IMR-90 (cell line): ENCODE data around the gene FAM20A. TPM values are rescaled to one million over a fixed set of nuclear protein-coding genes. Genes with fewer than 3 reads are reported as not detected.
A peak's percentile ranks its signal among the peaks of the same experiment; 100 is the strongest.

Experiments used
- ATAC-seq: fragments of 200-7000 bp; cut with Tn5 transposase; 2 replicates; pipeline ENCODE4 v1.9.1; 2020; ENCODE audit warnings: low read depth, mild to moderate bottlenecking, moderate library complexity
- BruUV-seq: library from RNA; stranded (reverse); fragments of 400-500 nt; replicated peaks from 2 replicates; lab custom pipeline; 2021; lab: Mats Ljungman, UMichigan
- CTCF ChIA-PET: fragments of 300-600 bp; formaldehyde crosslinking; extraction: SDS; loops from one replicate; lab custom pipeline; 2021; ENCODE audit warnings: antibody characterized with exemption; lab: Yijun Ruan, JAX
- POLR2A ChIA-PET: fragments of 300-600 bp; sonication (Branson Sonifier 250); formaldehyde crosslinking; loops from one replicate; lab custom pipeline; 2022; ENCODE audit warnings: antibody characterized with exemption; ENCODE audit not compliant: unreplicated experiment; lab: Charles Lee
- DNase-seq: peaks from one replicate; pipeline ENCODE4 v3.0.0; 2013
- H2AFZ ChIP-seq: replicated peaks from 2 replicates; pipeline ENCODE3; 2013; ENCODE audit warnings: low read length, mild to moderate bottlenecking; ENCODE audit not compliant: poor library complexity
- H2AK5ac ChIP-seq: 2 replicates; pipeline ENCODE4 v1.6.1; 2013; ENCODE audit warnings: low read depth, low read length, inconsistent platforms
- H2AK9ac ChIP-seq: replicated peaks from 2 replicates; pipeline ENCODE3; 2013; ENCODE audit warnings: mild to moderate bottlenecking, low read depth, low read length, moderate library complexity; ENCODE audit not compliant: poor library complexity
- H2BK120ac ChIP-seq: 2 replicates; pipeline ENCODE4 v1.6.1; 2013; ENCODE audit warnings: low read depth, low read length, inconsistent platforms
- H2BK15ac ChIP-seq: 3 replicates; pipeline ENCODE4 v1.6.1; 2013; ENCODE audit warnings: low read depth, low read length, inconsistent platforms
- H2BK20ac ChIP-seq: 2 replicates; pipeline ENCODE4 v1.6.1; 2013; ENCODE audit warnings: low read depth, mild to moderate bottlenecking, inconsistent platforms, low read length, moderate library complexity
- H2BK5ac ChIP-seq: 2 replicates; pipeline ENCODE4 v1.6.1; 2013; ENCODE audit warnings: mild to moderate bottlenecking, low read depth, low read length, inconsistent platforms; ENCODE audit not compliant: poor library complexity, severe bottlenecking
- H3K14ac ChIP-seq: replicated peaks from 2 replicates; pipeline ENCODE4 v1.6.1; 2013; ENCODE audit warnings: low read depth, low read length, inconsistent platforms
- H3K18ac ChIP-seq: 2 replicates; pipeline ENCODE4 v1.6.1; 2013; ENCODE audit warnings: low read depth, low read length, control low read depth
- H3K23ac ChIP-seq: 2 replicates; pipeline ENCODE4 v1.6.1; 2013; ENCODE audit warnings: low read depth, low read length, inconsistent platforms
- H3K27ac ChIP-seq: 2 replicates; pipeline ENCODE4 v1.5.1; 2013; ENCODE audit warnings: mild to moderate bottlenecking, control low read depth, low read length; ENCODE audit not compliant: insufficient read depth
- H3K27me3 ChIP-seq: 2 replicates; pipeline ENCODE4 v1.6.1; 2013; ENCODE audit warnings: low read length; ENCODE audit not compliant: control insufficient read depth, insufficient read depth
- H3K36me3 ChIP-seq: 2 replicates; pipeline ENCODE4 v1.6.1; 2013; ENCODE audit warnings: low read length, mixed read lengths; ENCODE audit not compliant: control insufficient read depth, insufficient read depth
- H3K4ac ChIP-seq: 2 replicates; pipeline ENCODE4 v1.6.1; 2013; ENCODE audit warnings: low read depth, low read length, inconsistent platforms
- H3K4me1 ChIP-seq: 2 replicates; pipeline ENCODE4 v1.6.1; 2013; ENCODE audit warnings: low read length, mixed read lengths; ENCODE audit not compliant: control insufficient read depth, insufficient read depth
- H3K4me2 ChIP-seq: 2 replicates; pipeline ENCODE4 v1.6.1; 2013; ENCODE audit warnings: low read depth, mild to moderate bottlenecking, control low read depth, low read length, moderate library complexity
- H3K4me3 ChIP-seq: 2 replicates; pipeline ENCODE4 v1.5.1; 2013; ENCODE audit warnings: low read depth, mild to moderate bottlenecking, control low read depth, low read length, moderate library complexity; ENCODE audit not compliant: insufficient read depth
- H3K56ac ChIP-seq: 2 replicates; pipeline ENCODE4 v1.6.1; 2013; ENCODE audit warnings: low read length, inconsistent platforms; ENCODE audit not compliant: insufficient read depth; ENCODE audit errors: extremely low read depth
- H3K79me1 ChIP-seq, 2 experiments: 2 replicates each; pipeline ENCODE4 v1.6.1; 2013; ENCODE audit warnings: low read length in 2 of 2, inconsistent platforms in 1 of 2, low read depth in 1 of 2
- H3K9ac ChIP-seq: 2 replicates; pipeline ENCODE4 v1.6.1; 2013; ENCODE audit warnings: low read depth, low read length, control low read depth
- H3K9me1 ChIP-seq: 2 replicates; pipeline ENCODE4 v1.6.1; 2013; ENCODE audit warnings: low read length, inconsistent platforms; ENCODE audit not compliant: insufficient read depth
- H3K9me3 ChIP-seq: 2 replicates; pipeline ENCODE4 v1.6.1; 2013; ENCODE audit warnings: low read length; ENCODE audit not compliant: control insufficient read depth, insufficient read depth
- H4K20me1 ChIP-seq: 2 replicates; pipeline ENCODE4 v1.6.1; 2013; ENCODE audit warnings: low read length, inconsistent platforms; ENCODE audit not compliant: insufficient read depth
- H4K5ac ChIP-seq: 2 replicates; pipeline ENCODE4 v1.6.1; 2013; ENCODE audit warnings: mild to moderate bottlenecking, low read depth, low read length, control low read depth
- H4K8ac ChIP-seq, 2 experiments: 2 replicates each; pipeline ENCODE4 v1.6.1; 2013; ENCODE audit warnings: low read depth in 2 of 2, low read length in 2 of 2, control low read depth in 1 of 2, inconsistent platforms in 1 of 2
- H4K91ac ChIP-seq: 2 replicates; pipeline ENCODE4 v1.6.1; 2013; ENCODE audit warnings: low read depth, low read length, inconsistent platforms; ENCODE audit not compliant: insufficient read depth
- BHLHE40 ChIP-seq: fragments of 150-350 bp; IDR thresholded peaks from 2 replicates; pipeline ENCODE4 v1.6.1; 2016; ENCODE audit warnings: mild to moderate bottlenecking, low read depth, low read length
- CHD1 ChIP-seq: IDR thresholded peaks from 2 replicates; pipeline ENCODE4 v1.6.1; 2012; ENCODE audit warnings: low read depth, low read length, improper control_type of control experiment
- MAFK ChIP-seq: IDR thresholded peaks from 2 replicates; pipeline ENCODE4 v1.6.1; 2012; ENCODE audit warnings: low read depth, low read length, improper control_type of control experiment
- MAZ ChIP-seq: IDR thresholded peaks from 2 replicates; pipeline ENCODE4 v1.6.1; 2012; ENCODE audit warnings: low read depth, mild to moderate bottlenecking, low read length, improper control_type of control experiment, moderate library complexity, borderline replicate concordance
- NFE2L2 ChIP-seq: fragments of 150-350 bp; IDR thresholded peaks from 2 replicates; pipeline ENCODE4 v1.6.1; 2016; ENCODE audit warnings: low read depth, mild to moderate bottlenecking, low read length
- RAD21 ChIP-seq: IDR thresholded peaks from 2 replicates; pipeline ENCODE4 v1.6.1; 2012; ENCODE audit warnings: low read length, improper control_type of control experiment
- RFX5 ChIP-seq: IDR thresholded peaks from 2 replicates; pipeline ENCODE4 v1.8.0; 2012; ENCODE audit warnings: low read depth, mild to moderate bottlenecking, low read length, moderate library complexity
- SMC3 ChIP-seq: fragments of 150-350 bp; IDR thresholded peaks from 2 replicates; pipeline ENCODE4 v1.6.1; 2016; ENCODE audit warnings: low read depth, mild to moderate bottlenecking, antibody characterized with exemption, low read length, moderate library complexity
- USF2 ChIP-seq: fragments of 150-350 bp; IDR thresholded peaks from 2 replicates; pipeline ENCODE4 v1.6.1; 2017; ENCODE audit warnings: mild to moderate bottlenecking, antibody characterized with exemption, low read length, low read depth
- WGBS, 2 experiments: methylation state at CpG; one replicate each; pipeline versions ENCODE4 v1.1.5 to v1.1.7; 2013; ENCODE audit warnings: missing lambda C conversion rate in 2 of 2; ENCODE audit not compliant: insufficient read length in 1 of 2; ENCODE audit errors: extremely low coverage in 2 of 2; 5-methylcytosine and 5-hydroxymethylcytosine counted together
- dilution Hi-C: fragments of 300-500 bp; cut with HindIII; formaldehyde crosslinking; loops from one replicate; pipeline ENCODE4 v1.14.3; 2018; ENCODE audit warnings: low sequenced_read_pairs; ENCODE audit not compliant: unreplicated experiment
- in situ Hi-C: fragments of 300-500 bp; cut with MboI; formaldehyde crosslinking; loops from 3 replicates; pipeline ENCODE4 v1.14.3; 2019; ENCODE audit warnings: low sequenced_read_pairs, inconsistent platforms, mixed read lengths
- intact Hi-C: fragments of 100-400 bp; cut with micrococcal nuclease; formaldehyde crosslinking; loops from 2 replicates; pipeline ENCODE4 v1.10.0; 2022
- polyA plus RNA-seq, 3 experiments: library from polyadenylated mRNA; depleted of rRNA; stranded (reverse); fragments of >200 nt; gene quantifications; 2 replicates each; pipeline ENCODE4 v1.2.3, GENCODE V29; 2012; ENCODE audit warnings: low replicate concordance in 1 of 3
- total RNA-seq: library from RNA; depleted of rRNA; stranded (reverse); fragments of >200 nt; gene quantifications from 2 replicates; pipeline ENCODE4 v1.2.3, GENCODE V29; 2012
- TF ChIP-seq, protein P1 (sequence below): fragments of 150-350 bp; IDR thresholded peaks from 2 replicates; pipeline ENCODE4 v1.6.1; 2016; ENCODE audit warnings: low read depth, mild to moderate bottlenecking, low read length, moderate library complexity, borderline replicate concordance
- TF ChIP-seq, protein P2 (sequence below): conservative IDR thresholded peaks from 2 replicates; pipeline ENCODE4 v1.5.1; 2012; ENCODE audit warnings: mild to moderate bottlenecking, low read depth, low read length, improper control_type of control experiment

The FAM20A gene
- total and polyA plus RNA-seq, 2 of the 4 experiments (the other 2 are of a cell fraction), result not detected

DNA sequence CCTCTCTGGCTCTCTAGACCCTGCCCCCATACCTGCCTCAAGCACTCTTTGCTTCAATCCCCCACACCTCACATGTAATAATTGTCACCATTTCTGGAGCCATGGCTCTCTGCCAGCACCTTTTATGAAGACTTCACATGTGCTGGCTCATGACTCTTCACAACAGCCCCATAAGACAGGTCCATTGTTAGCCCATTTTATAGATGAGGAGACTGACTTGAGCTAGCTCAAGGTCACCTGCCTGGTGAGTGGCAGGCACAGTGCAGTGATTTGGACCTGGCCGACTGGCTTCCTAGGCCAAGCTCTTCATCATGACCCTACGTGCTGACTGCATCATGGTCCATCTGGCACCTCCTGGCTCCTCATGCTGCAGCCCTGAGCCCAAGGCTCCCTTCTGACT, 25.0 kb downstream of the FAM20A start:
- H2BK20ac ChIP-seq, result no peak overlapping the region
- no peaks in the 10 kb centered on the region for H3K4me1 ChIP-seq
- no CpG with 5 or more reads among the region's 2 CpGs for WGBS, 2 experiments
- intact Hi-C loops (no loop called here), in situ Hi-C loops (no loop called here), dilution Hi-C loops (no loop called here)
- POLR2A ChIA-PET, result no interaction called here
- H2AK5ac ChIP-seq, result no peak overlapping the region
- peak overlapping the region; percentile 6; the same call in 1 of the 2 replicates for H3K27ac ChIP-seq
- H4K5ac ChIP-seq, result no peak overlapping the region
- no peak overlapping the region for H3K14ac ChIP-seq
- H2BK120ac ChIP-seq, result no peak overlapping the region
- H3K56ac ChIP-seq, result no peak overlapping the region
- no peak for TF ChIP-seq SMC3
- TF ChIP-seq NFE2L2, result no peak
- no peak for TF ChIP-seq USF2
- TF ChIP-seq, protein P1, sequence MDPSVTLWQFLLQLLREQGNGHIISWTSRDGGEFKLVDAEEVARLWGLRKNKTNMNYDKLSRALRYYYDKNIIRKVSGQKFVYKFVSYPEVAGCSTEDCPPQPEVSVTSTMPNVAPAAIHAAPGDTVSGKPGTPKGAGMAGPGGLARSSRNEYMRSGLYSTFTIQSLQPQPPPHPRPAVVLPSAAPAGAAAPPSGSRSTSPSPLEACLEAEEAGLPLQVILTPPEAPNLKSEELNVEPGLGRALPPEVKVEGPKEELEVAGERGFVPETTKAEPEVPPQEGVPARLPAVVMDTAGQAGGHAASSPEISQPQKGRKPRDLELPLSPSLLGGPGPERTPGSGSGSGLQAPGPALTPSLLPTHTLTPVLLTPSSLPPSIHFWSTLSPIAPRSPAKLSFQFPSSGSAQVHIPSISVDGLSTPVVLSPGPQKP, result no peak
- TF ChIP-seq CHD1, result no peak
- TF ChIP-seq MAFK, result no peak
- TF ChIP-seq RFX5, result no peak
- TF ChIP-seq RAD21, result no peak
- no peak for TF ChIP-seq BHLHE40
- TF ChIP-seq MAZ, result no peak
- TF ChIP-seq, protein P2, sequence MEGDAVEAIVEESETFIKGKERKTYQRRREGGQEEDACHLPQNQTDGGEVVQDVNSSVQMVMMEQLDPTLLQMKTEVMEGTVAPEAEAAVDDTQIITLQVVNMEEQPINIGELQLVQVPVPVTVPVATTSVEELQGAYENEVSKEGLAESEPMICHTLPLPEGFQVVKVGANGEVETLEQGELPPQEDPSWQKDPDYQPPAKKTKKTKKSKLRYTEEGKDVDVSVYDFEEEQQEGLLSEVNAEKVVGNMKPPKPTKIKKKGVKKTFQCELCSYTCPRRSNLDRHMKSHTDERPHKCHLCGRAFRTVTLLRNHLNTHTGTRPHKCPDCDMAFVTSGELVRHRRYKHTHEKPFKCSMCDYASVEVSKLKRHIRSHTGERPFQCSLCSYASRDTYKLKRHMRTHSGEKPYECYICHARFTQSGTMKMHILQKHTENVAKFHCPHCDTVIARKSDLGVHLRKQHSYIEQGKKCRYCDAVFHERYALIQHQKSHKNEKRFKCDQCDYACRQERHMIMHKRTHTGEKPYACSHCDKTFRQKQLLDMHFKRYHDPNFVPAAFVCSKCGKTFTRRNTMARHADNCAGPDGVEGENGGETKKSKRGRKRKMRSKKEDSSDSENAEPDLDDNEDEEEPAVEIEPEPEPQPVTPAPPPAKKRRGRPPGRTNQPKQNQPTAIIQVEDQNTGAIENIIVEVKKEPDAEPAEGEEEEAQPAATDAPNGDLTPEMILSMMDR, result no peak
- ATAC-seq (no peak), DNase-seq (no peak)
- H3K79me1 ChIP-seq, result no peaks in the 10 kb centered on the region
- CTCF ChIA-PET, result interaction anchor here (0.5 kb wide), 1 partner anchor 954 kb away, joined by 4 read pairs; no protein-coding TSS in a partner anchor
- H2AFZ ChIP-seq, result no peak overlapping the region
- H3K9ac ChIP-seq, result no peak overlapping the region
- H2BK5ac ChIP-seq, result no peak overlapping the region
- peak overlapping the region; percentile 1 for H2AK9ac ChIP-seq
- H3K36me3 ChIP-seq, result no peaks in the 10 kb centered on the region
- H3K4me3 ChIP-seq, result no peak overlapping the region
- no peak overlapping the region for H3K4ac ChIP-seq
- no peaks in the 10 kb centered on the region for H4K20me1 ChIP-seq
- H3K23ac ChIP-seq, result no peak overlapping the region
- H3K9me1 ChIP-seq, result no peaks in the 10 kb centered on the region
- H4K8ac ChIP-seq, result no peak overlapping the region
- H3K18ac ChIP-seq, result no peak overlapping the region; the same call in 1 of the 2 replicates
- H3K9me3 ChIP-seq, result no peaks in the 10 kb centered on the region
- H2BK15ac ChIP-seq, result no peak overlapping the region
- no peak overlapping the region for H4K91ac ChIP-seq
- H3K4me2 ChIP-seq, result no peak overlapping the region
- H3K27me3 ChIP-seq, result peaks cover 2% of the 10 kb centered on the region
- BruUV-seq, result no TSS peak
